HG03520 (cell line): ENCODE measurements around the gene OPTN.

Experiments used
- ATAC-seq: cut with Tn5 transposase; IDR thresholded peaks from one replicate; pipeline ENCODE4 v1.9.1; 2021; ENCODE audit warnings: mild to moderate bottlenecking, moderate library complexity; ENCODE audit not compliant: unreplicated experiment

Gene OPTN

DNA sequence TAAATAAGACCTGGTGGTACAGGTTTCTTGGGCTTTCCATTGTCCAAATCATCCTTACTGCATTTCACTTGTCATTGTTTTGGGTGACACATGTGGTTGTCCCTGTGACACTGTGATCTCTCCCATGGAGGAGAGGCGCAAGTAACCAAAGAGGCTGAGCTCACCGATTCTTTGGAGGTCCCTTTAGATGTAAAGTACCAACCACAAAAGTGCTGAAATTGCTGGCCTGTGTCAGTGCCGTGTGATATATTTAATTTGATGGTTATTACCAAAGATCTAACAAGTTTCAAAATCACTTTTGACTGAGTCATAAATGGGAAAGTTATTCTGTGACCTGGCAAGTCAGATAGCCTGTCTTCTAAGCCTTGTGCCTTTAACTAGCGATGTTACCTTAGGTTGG, 80.8 kb downstream of the OPTN start:
- no peak for ATAC-seq

DNA sequence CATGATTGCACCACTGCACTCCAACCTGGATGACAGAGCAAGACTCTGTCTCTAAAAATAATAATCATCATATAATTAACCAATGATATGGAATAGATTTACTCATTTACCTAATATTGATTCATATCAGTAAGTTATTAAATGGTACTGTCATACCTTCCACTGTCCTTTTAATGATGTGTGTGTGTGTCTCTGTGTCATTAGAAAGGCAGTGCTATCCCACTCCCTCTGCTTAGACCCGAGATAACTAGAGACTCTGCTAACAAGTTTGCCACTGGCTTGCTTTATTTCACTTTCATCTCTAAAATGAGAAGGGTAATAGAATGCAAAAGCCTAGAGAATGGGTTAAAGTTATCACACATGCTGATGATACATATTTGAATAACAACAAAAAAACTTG, 82.5 kb downstream of the OPTN start:
- ATAC-seq = no peak

DNA sequence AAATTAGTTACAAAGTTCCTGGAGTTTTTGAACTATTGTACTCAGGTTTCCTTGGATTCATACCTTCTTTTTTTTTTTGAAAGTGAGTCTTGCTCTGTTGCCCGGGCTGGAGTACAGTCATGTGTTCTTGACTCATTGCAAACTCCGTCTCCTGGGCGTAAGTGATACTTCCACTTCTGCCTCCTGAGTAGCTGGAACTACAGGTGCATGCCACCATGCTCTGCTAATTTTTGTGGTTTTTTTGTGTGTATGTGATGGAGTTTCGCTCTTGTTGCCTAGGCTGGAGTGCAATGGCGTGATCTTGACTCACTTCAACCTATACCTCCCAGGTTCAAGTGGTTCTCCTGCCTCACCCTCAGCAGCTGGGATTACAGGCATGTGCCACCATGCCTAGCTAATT, 83.7 kb downstream of the OPTN start:
- no peak for ATAC-seq

DNA sequence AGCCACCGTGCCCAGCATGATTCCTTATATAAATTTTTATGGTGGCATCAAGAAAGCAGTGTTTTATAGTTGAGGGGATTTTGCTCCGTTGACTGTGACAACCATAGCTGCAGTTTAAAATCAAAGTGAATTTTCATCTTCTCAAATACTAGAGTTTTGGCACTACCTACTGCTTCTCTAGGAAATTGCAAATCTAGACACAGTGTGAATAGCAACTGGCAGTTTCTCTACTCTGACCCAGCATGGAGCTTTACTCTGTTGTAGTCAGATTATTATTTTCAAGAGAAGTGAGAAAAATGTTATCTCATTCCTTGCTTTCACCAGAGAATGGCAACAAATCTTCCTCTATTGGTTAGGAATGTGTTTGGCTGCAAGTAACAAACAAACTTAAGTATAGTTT, 84.3 kb downstream of the OPTN start:
- no peak for ATAC-seq

DNA sequence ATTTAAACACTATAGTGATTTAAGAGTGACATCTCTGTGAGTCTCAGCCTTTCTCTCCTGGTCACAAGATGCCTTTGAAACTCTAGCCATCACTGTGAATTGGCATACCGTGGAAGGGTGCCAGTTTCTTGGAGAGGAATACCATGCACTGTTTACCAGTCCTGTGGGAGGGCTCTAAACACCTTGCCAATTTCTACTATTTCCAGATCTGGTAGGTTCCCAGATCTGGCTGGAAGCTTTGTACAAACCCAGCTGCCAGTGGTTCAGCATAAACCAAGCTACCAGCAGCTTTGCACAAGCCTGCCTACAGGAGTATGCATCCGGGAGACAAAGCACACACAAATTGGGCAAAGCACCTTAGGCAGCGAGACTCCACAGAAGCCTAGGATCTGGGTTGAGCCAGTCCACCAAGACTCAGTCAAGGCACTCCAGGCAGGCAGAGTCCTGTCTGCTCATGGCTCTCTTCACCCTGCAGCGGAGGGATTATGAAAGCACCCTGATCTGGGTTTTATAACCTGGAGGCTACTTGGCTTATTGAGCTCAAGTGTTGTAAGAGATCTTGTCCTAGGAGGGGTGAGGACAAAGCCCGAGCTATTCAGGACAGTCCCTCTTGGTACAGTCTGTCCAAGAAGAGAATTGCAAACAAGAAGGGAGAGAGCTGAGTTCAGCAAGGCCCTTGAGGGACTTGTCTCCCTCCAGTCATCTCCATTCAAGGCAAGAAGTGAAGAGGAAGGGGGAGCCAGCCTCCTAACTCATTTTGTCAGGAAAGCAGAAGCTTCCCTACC, 85.0 kb downstream of the OPTN start:
- ATAC-seq = no peak

DNA sequence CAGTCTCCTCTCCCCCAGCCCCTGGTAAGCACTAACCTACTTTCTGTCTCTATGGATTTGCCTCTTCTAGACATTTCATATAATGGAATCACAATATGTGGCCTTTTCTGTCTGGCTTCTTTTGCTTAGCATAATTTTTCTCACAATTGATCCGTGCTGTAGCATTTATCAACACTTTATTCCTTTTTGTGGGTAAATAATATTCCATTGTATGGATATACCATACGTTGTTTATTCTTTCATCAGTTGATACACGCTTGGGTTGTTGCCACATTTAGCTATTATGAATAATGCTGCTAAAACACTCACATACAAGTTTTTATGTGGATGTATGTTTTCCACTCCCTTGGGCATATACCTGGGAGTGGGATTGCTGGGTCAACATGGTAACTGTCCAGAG, 87.2 kb downstream of the OPTN start:
- no peak for ATAC-seq
